Measurements from ENCODE around the gene FOLR3. TPM values are rescaled to one million over a fixed set of nuclear protein-coding genes. Genes with fewer than 3 reads are reported as not detected.
"Not testable (repeated sequence)": the region's sequence is repeated elsewhere in the genome, so short reads cannot be mapped to it uniquely, and the experiment has no call there.

FOLR3 gene
- total and polyA plus RNA-seq, 4 experiments from 2014 or later = not detected

DNA sequence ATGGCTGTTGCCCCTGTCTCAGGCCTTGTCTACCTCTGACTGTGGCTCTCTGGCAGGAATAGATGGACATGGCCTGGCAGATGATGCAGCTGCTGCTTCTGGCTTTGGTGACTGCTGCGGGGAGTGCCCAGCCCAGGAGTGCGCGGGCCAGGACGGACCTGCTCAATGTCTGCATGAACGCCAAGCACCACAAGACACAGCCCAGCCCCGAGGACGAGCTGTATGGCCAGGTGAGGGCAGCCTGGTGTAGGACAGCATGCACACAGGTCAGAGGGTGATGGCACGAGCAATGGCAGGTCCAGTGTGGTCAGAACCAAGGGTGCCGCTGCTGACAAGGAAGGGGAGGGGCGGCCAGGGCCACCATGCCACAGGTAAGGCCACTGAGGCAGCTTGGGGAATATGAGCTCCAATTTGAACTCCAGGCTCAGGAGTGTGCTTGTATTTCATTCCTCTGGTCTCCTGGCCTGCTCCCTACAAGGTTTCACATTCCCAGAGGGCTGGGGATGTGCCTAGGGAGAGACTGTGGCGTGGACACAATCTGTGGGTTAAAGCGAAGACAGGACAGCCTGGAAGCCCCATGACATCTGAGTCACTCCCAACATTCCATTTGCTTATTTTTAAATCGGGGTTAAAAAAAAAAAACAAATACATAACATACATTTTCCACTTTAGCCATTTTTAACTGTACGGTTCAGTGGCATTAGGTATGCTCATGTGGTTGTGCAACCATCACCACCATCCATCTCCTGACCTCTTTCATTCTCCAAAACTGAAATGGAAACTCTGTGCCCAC is 562 bp downstream of the FOLR3 start:
- Histone ChIP-seq H3K36me3 (ENCODE audit: insufficient read depth, low read length) (no peaks in the 10 kb centered on the region), H3K4me3 (ENCODE audit: low read length in 2 of 2) (no peak overlapping the region), H3K9me3 (ENCODE audit: control insufficient read depth in 1 of 2, low read length in 2 of 2) (no peaks in the 10 kb centered on the region), H3K4me1 (ENCODE audit: insufficient read depth, low read length) (no peaks in the 10 kb centered on the region), H3K27ac (ENCODE audit: low read depth, low read length) (no peak overlapping the region), H3K27me3 (ENCODE audit: insufficient read depth, low read length) (no peaks in the 10 kb centered on the region)
- Mint-ChIP-seq H3K27ac (no peak overlapping the region), H3K9me3 (no peaks in the 10 kb centered on the region), H3K27me3 (peaks cover 2 to 7% of the 10 kb centered on the region in 2 donors), H3K4me3 (no peak overlapping the region), H3K4me1 (peaks cover 0 to 7% (median 3%) of the 10 kb centered on the region in 4 donors), H3K36me3 (no peaks in the 10 kb centered on the region)
- POLR2A ChIA-PET (ENCODE audit: partially characterized antibody) = no interaction called here
- CTCF ChIA-PET (ENCODE audit: partially characterized antibody) = interaction anchor here (1.3 kb wide), 2 partner anchors 8 to 111 kb away, joined by 4 to 5 read pairs; no protein-coding TSS in a partner anchor
- intact Hi-C loops (cut with micrococcal nuclease) = no loop called here
- DNase-seq = no peak

DNA sequence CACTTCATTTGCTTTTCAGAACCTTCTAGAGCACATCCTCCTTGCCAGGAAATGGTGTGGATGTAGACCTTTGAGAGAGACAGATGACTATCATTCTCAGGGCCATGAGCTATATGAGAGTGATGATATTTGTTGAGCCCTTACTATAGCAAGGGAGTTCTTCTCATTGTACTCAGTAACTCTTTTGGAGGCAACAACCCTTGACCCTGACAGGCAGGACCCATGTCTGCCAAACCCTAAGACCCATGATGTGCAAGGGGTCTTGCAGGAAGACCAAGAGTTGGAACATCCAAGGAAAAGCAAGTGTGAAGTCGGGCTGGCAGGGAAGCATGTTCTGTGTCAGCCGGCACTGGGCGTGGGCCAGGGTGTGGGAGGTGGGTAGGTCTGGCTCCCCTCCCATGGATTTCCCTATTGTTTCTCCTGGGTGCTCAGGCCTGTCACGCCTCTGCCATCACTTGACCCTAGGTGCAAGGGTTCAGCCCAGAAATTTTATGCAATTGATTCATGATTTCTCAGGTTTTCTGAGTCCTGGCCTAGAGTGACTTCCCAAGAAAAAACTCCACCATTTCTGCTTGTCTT is 1.2 kb downstream of the FOLR3 start:
- no peak overlapping the region for H3K27ac Mint-ChIP-seq
- ChIA-PET CTCF (ENCODE audit: partially characterized antibody) (interaction anchor here (1.3 kb wide), 1 partner anchor 112 kb away, joined by 4 read pairs; no protein-coding TSS in a partner anchor), POLR2A (ENCODE audit: partially characterized antibody) (no interaction called here)
- no peak for DNase-seq
- Histone ChIP-seq H3K9me3 (ENCODE audit: control insufficient read depth in 1 of 2, low read length in 2 of 2) (no peaks in the 10 kb centered on the region), H3K27ac (ENCODE audit: low read depth, low read length) (no peak overlapping the region), H3K27me3 (ENCODE audit: insufficient read depth, low read length) (no peaks in the 10 kb centered on the region), H3K4me3 (ENCODE audit: low read length in 2 of 2) (no peak overlapping the region), H3K36me3 (ENCODE audit: insufficient read depth, low read length) (no peaks in the 10 kb centered on the region), H3K4me1 (ENCODE audit: insufficient read depth, low read length) (no peaks in the 10 kb centered on the region)
- peaks cover 2 to 7% of the 10 kb centered on the region in 2 donors for H3K27me3 Mint-ChIP-seq
- H3K4me3 Mint-ChIP-seq = no peak overlapping the region
- H3K4me1 Mint-ChIP-seq = peaks cover 0 to 11% (median 5%) of the 10 kb centered on the region in 4 donors
- no peaks in the 10 kb centered on the region for H3K36me3 Mint-ChIP-seq
- intact Hi-C loops (cut with micrococcal nuclease) = no loop called here
- H3K9me3 Mint-ChIP-seq = no peaks in the 10 kb centered on the region

DNA sequence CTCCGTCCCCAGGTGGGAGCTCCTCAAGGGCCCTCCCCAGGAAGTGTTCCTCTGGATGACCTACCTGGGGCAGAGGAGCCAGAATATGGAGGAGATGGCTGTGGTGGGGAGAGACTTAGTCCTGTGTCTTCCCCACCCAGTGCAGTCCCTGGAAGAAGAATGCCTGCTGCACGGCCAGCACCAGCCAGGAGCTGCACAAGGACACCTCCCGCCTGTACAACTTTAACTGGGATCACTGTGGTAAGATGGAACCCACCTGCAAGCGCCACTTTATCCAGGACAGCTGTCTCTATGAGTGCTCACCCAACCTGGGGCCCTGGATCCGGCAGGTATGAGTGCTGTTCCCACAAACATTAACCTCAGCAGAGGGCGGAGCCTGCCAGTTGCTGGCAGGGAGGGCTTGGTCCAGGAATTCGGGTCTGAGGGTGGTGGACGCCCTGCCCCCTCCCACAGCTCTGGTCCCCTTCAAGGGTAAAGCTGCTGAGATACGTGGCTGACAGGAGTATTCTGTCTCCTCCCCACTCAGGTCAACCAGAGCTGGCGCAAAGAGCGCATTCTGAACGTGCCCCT is 3.4 kb downstream of the FOLR3 start:
- Mint-ChIP-seq H3K4me1 (peaks cover 1 to 12% (median 5%) of the 10 kb centered on the region in 4 donors), H3K4me3 (no peak overlapping the region), H3K36me3 (no peaks in the 10 kb centered on the region), H3K9me3 (no peaks in the 10 kb centered on the region), H3K27ac (no peak overlapping the region), H3K27me3 (peaks cover 0 to 5% of the 10 kb centered on the region in 2 donors)
- ChIA-PET CTCF (ENCODE audit: partially characterized antibody) (interaction anchor here (0.8 kb wide), 1 partner anchor 162 kb away, joined by 3 read pairs; no protein-coding TSS in a partner anchor), POLR2A (ENCODE audit: partially characterized antibody) (no interaction called here)
- Histone ChIP-seq H3K27ac (ENCODE audit: low read depth, low read length) (no peak overlapping the region), H3K4me1 (ENCODE audit: insufficient read depth, low read length) (no peaks in the 10 kb centered on the region), H3K9me3 (ENCODE audit: control insufficient read depth in 1 of 2, low read length in 2 of 2) (no peaks in the 10 kb centered on the region), H3K27me3 (ENCODE audit: insufficient read depth, low read length) (no peaks in the 10 kb centered on the region), H3K4me3 (ENCODE audit: low read length in 2 of 2) (no peak overlapping the region), H3K36me3 (ENCODE audit: insufficient read depth, low read length) (no peaks in the 10 kb centered on the region)
- intact Hi-C loops (cut with micrococcal nuclease) = no loop called here
- no peak for DNase-seq

DNA sequence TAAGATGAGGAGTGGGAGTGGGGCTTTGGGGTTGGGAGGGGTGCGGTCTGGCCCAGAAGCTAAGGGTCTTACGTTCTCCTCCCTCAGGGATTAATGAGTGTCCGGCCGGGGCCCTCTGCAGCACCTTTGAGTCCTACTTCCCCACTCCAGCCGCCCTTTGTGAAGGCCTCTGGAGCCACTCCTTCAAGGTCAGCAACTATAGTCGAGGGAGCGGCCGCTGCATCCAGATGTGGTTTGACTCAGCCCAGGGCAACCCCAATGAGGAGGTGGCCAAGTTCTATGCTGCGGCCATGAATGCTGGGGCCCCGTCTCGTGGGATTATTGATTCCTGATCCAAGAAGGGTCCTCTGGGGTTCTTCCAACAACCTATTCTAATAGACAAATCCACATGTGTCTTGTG is 4.0 kb downstream of the FOLR3 start:
- Mint-ChIP-seq H3K4me1 (peaks cover 2 to 14% (median 6%) of the 10 kb centered on the region in 4 donors), H3K36me3 (no peaks in the 10 kb centered on the region), H3K27ac (no peak overlapping the region), H3K4me3 (no peak overlapping the region), H3K9me3 (no peaks in the 10 kb centered on the region), H3K27me3 (peaks cover 0 to 8% of the 10 kb centered on the region in 2 donors)
- intact Hi-C loops (cut with micrococcal nuclease) = no loop called here
- ChIA-PET CTCF (ENCODE audit: partially characterized antibody) (no interaction called here), POLR2A (ENCODE audit: partially characterized antibody) (no interaction called here)
- H3K27me3 ChIP-seq (ENCODE audit: insufficient read depth, low read length) = no peaks in the 10 kb centered on the region
- H3K36me3 ChIP-seq (ENCODE audit: insufficient read depth, low read length) = no peaks in the 10 kb centered on the region
- DNase-seq = no peak
- no peaks in the 10 kb centered on the region for H3K9me3 ChIP-seq (ENCODE audit: control insufficient read depth in 1 of 2, low read length in 2 of 2)
- no peak overlapping the region for H3K27ac ChIP-seq (ENCODE audit: low read depth, low read length)
- H3K4me1 ChIP-seq (ENCODE audit: insufficient read depth, low read length) = no peaks in the 10 kb centered on the region
- no peak overlapping the region for H3K4me3 ChIP-seq (ENCODE audit: low read length in 2 of 2)

DNA sequence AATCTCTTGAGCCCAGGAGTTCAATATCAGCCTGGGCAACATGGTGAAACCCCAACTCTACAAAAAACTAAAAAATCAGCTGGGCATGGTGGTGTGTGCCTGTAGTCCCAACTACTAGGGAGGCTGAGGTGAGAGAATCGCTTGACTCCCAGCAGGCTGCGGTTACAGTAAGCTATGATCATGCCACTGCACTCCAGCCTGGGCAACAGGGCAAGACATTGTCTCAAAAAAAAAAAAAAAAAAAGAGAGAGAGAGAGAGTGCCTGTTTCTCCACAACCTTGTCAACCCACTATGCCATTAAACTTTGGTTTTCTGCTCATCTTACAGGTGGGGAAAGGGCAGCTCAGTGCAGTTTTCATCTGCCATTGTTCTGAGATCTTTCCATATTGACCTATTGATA is 5.1 kb downstream of the FOLR3 start:
- H3K4me1 Mint-ChIP-seq = peaks cover 2 to 14% (median 6%) of the 10 kb centered on the region in 4 donors
- CTCF ChIA-PET (ENCODE audit: partially characterized antibody) = interaction anchor here (2.2 kb wide), 1 partner anchor 115 kb away, joined by 15 read pairs; no protein-coding TSS in a partner anchor
- POLR2A ChIA-PET (ENCODE audit: partially characterized antibody) = interaction anchor here (1.0 to 1.2 kb wide), 2 partner anchors 38 to 100 kb away, joined by 3 read pairs; partner anchors contain the start of gene LAMTOR1

DNA sequence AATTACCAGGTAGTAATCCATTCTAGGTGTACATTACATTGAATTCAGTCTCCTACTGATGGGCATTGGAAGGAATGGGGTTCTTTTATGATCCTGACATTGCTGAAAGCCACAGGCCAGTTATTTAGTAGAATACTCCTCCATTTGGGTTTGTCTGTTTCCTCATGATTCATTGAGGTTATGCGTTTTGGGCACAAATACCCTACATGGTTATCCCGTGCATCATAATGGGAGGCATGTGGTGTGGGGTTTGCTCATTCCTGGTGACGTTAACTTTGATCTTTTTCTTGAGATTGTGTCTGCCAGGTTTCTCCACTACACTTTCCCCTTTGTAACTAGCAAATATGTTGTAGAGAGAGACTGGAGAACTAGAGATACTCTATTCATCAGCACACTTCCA is 5.5 kb downstream of the FOLR3 start:
- Mint-ChIP-seq H3K27ac (peak overlapping the region in 1 of 7 donors; percentile 13), H3K27me3 (peaks cover 0 to 6% of the 10 kb centered on the region in 2 donors), H3K4me3 (no peak overlapping the region), H3K4me1 (peaks cover 2 to 14% (median 6%) of the 10 kb centered on the region in 4 donors), H3K9me3 (no peaks in the 10 kb centered on the region), H3K36me3 (no peaks in the 10 kb centered on the region)
- Histone ChIP-seq H3K36me3 (ENCODE audit: insufficient read depth, low read length) (no peaks in the 10 kb centered on the region), H3K27ac (ENCODE audit: low read depth, low read length) (no peak overlapping the region), H3K27me3 (ENCODE audit: insufficient read depth, low read length) (no peaks in the 10 kb centered on the region), H3K9me3 (ENCODE audit: control insufficient read depth in 1 of 2, low read length in 2 of 2) (no peaks in the 10 kb centered on the region), H3K4me3 (ENCODE audit: low read length in 2 of 2) (no peak overlapping the region), H3K4me1 (ENCODE audit: insufficient read depth, low read length) (no peaks in the 10 kb centered on the region)
- ChIA-PET POLR2A (ENCODE audit: partially characterized antibody) (interaction anchor here (1.0 to 1.2 kb wide), 2 partner anchors 38 to 101 kb away, joined by 3 read pairs; partner anchors contain the start of gene LAMTOR1), CTCF (ENCODE audit: partially characterized antibody) (interaction anchor here (2.2 kb wide), 1 partner anchor 116 kb away, joined by 15 read pairs; no protein-coding TSS in a partner anchor)
- DNase-seq = no peak
- intact Hi-C loops (cut with micrococcal nuclease) = no loop called here

More for the DNA sequence above, 5.1 kb downstream of the FOLR3 start:
- no peaks in the 10 kb centered on the region for H3K36me3 Mint-ChIP-seq
- DNase-seq = no peak
- H3K4me3 Mint-ChIP-seq = no peak overlapping the region
- H3K4me3 ChIP-seq (ENCODE audit: low read length in 2 of 2) = no peak overlapping the region
- no peaks in the 10 kb centered on the region for H3K27me3 ChIP-seq (ENCODE audit: insufficient read depth, low read length)
- no peak overlapping the region for H3K27ac Mint-ChIP-seq
- H3K36me3 ChIP-seq (ENCODE audit: insufficient read depth, low read length) = no peaks in the 10 kb centered on the region
- intact Hi-C loops (cut with micrococcal nuclease) = no loop called here
- no peaks in the 10 kb centered on the region for H3K9me3 ChIP-seq (ENCODE audit: control insufficient read depth in 1 of 2, low read length in 2 of 2)
- H3K27ac ChIP-seq (ENCODE audit: low read depth, low read length) = no peak overlapping the region
- H3K4me1 ChIP-seq (ENCODE audit: insufficient read depth, low read length) = no peaks in the 10 kb centered on the region
- H3K27me3 Mint-ChIP-seq = peaks cover 0 to 8% of the 10 kb centered on the region in 2 donors
- no peaks in the 10 kb centered on the region for H3K9me3 Mint-ChIP-seq

DNA sequence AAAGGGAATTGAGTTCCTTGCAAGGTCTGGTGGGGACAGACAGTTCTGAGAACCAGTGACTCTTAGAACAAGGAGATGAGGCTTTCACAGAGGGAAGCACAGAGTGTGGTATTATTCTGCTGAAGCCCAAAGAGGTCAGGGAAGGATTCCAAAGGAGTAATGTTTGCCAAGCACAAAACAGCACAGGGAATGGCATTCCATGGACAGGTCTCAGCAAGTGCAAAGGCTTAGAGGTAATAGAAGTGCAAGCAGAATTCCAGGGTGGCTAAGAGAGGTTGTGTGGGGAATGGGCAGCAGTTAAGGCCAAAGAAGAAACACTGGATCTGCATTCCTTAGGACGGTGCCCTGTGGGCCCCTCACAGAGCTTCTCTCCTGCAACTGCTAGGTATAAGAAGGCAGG is 6.6 kb downstream of the FOLR3 start:
- H3K27me3 Mint-ChIP-seq; POLR2A ChIA-PET (ENCODE audit: partially characterized antibody); intact Hi-C loops (cut with micrococcal nuclease); H3K36me3 ChIP-seq (ENCODE audit: insufficient read depth, low read length); H3K4me3 Mint-ChIP-seq; DNase-seq; H3K27ac ChIP-seq (ENCODE audit: low read depth, low read length); H3K4me3 ChIP-seq (ENCODE audit: low read length in 2 of 2); H3K9me3 ChIP-seq (ENCODE audit: control insufficient read depth in 1 of 2, low read length in 2 of 2); H3K4me1 ChIP-seq (ENCODE audit: insufficient read depth, low read length); H3K27me3 ChIP-seq (ENCODE audit: insufficient read depth, low read length); H3K9me3 Mint-ChIP-seq; H3K36me3 Mint-ChIP-seq; H3K27ac Mint-ChIP-seq: not testable (repeated sequence)
- peaks cover 2 to 14% (median 6%) of the 10 kb centered on the region in 4 donors for H3K4me1 Mint-ChIP-seq
- CTCF ChIA-PET (ENCODE audit: partially characterized antibody) = interaction anchor here (2.2 kb wide), 1 partner anchor 117 kb away, joined by 15 read pairs; no protein-coding TSS in a partner anchor

Data from CD4-positive, alpha-beta memory T cell (primary cell).